DMS53 treated with DMSO at 0.1 percent for 48 hours (cell line): ENCODE measurements around the gene TACC2.
A peak's percentile ranks its signal among the peaks of the same experiment; 100 is the strongest.
"Not testable (repeated sequence)": the region's sequence is repeated elsewhere in the genome, so short reads cannot be mapped to it uniquely, and the experiment has no call there.

Experiments
- DNase-seq: peaks from one replicate; lab custom pipeline; 2025; ENCODE audit not compliant: unreplicated experiment; lab: John Stamatoyannopoulos, UW

The TACC2 gene

GRCh38 chr10:121983852-121984251 lies 5.1 kb upstream of the TACC2 start:
- DNase-seq: no peak

- DNase-seq: no peak
Measured at GRCh38 chr10:121984463-121984862, 4.5 kb upstream of the TACC2 start.

DNA sequence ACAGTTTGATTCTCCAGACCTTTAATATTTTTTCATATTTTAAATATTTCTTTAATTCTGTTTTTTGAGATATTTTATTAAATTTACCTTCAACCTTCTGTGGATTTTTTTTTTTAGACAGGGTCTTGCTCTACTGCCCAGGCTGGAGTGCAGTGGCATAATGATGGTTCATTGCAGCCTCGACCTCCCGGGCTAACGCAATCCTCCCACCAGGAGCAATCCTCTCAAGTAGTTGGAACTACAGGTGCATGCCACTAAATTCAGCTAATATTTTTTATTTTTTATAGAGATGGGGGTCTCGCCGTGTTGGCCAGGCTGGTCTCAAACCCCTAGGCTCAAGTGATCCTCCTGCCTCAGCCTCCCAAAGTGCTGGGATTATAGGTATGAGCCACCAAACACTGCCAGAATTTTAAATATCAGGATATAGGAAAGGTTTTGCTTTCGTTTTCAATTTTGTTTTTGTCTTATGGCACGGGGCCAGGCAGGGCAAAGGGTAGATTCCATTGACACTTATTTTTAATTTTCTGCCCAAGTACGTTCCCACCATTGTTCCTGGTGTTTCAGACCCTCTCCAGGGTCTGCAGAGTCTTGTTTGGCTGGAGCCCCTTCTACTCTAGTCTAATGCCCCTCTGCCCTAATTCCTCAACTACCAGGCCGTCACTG lies 1.2 kb downstream of the TACC2 start:
- no peak for DNase-seq

DNA sequence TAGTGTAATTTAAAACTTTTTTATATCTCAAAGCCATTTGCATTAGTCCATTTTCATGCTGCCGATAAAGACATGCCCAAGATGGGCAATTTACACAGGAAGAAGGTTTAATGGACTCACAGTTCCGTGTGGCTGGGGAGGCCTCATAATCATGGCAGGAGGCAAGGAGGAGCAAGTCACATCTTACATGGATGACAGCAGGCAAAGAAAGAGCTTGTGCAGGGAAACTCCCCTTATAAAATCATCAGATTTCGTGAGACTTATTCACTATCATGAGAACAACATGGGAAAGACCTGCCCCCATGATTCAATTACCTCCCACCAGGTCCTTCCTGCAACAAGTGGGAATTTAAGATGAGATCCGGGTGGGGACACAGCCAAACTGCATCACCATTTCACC lies 2.8 kb downstream of the TACC2 start:
- DNase-seq: not testable (repeated sequence)

GRCh38 chr10:121994429-121994941 lies 5.5 kb downstream of the TACC2 start:
- peak; percentile 81 for DNase-seq

- DNase-seq: no peak
Measured at GRCh38 chr10:121998462-121998861, 9.5 kb downstream of the TACC2 start.

GRCh38 chr10:121999301-121999700 lies 10.3 kb downstream of the TACC2 start:
- no peak for DNase-seq

DNA sequence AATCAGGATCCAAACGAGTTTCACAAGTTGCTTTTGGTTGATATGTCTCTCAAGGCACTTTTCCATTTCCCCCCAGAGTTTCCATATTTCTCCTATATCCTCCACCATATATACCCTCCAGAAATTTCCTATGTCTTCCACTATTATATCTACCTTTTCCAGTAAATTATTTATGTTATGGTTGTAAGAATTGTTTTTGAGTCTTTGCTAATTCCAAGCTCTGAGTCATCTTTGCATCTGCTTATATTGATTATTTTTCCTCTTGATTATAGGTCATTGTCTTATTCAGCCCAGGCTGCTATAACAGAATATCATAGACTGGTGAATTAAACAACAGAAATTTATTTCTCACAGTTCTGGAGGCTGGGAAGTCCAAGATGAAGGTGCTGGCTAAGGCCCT lies 12.7 kb downstream of the TACC2 start:
- DNase-seq: no peak

DNA sequence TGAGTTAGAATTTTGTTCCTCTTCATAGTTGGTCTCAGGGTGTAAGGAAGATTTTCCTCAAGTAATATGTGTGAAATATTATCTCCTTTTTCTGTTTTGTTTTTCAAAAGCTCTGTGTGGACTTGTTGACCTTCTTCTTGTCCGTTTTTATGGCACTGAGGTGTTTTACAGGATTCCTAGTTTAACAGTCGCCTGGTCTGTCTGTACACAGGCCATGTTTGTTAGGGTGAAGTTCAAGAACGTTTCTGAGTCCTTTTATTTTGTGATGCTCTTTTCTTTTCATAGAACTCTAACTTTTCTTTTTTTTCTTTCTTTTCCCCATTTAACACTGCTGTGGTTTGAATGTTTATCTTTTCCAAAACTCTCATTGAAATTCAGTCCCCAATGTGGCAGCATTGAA lies 18.5 kb downstream of the TACC2 start:
- DNase-seq: no peak

DNA sequence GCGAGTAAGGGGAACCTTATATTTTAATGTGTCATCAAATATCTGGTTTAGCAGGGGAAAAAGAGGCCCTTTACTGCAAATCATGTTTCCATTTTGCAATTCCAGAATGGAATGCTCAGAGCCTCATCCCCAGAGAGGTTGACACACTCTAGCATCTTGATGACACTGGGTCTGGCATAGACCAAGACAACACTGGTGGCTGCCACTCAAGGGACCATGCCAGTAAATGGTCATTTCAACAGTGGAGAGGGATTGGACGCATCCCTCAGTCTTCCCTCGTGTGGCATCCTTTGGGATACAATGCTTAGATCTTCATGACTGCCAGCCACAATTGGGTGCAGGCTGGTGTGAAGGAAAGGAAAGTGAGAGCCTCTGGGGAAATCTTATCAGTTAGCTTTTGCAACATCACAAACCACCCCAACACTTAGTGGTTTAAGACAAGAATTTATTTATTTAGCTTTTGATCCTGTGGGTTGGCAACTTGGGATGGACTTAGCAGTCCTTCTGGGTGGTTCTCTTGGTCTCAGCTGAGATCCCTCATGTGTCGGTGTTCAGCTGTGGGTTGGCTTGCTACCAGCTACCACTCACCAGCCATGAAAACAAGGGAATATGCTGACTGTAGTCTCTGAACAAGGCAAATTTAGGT lies 21.6 kb downstream of the TACC2 start:
- DNase-seq: no peak

DNA sequence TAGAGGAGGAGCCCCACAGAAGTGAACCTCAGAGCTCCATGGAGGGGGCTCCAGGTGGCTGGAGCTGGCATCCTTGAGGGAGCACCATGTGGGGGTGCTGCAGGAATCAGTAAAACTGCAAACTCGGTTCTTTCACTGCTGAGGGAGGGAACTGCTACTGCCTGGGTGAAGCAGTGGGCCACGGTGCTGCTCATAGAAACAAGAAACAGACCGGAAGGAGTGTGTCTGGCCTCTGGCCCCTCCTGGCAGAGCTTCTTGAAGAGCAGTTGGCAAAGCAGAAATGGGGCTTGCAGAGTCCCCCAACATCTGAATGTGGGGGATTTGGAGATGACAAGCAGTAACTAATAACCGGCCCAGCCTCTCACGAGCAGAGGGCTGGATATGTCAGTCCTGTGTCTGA lies 23.8 kb downstream of the TACC2 start:
- no peak for DNase-seq

GRCh38 chr10:122013311-122013780 lies 24.4 kb downstream of the TACC2 start:
- DNase-seq: no peak

GRCh38 chr10:122014652-122015248 lies 25.8 kb downstream of the TACC2 start:
- peak; percentile 21 for DNase-seq

DNA sequence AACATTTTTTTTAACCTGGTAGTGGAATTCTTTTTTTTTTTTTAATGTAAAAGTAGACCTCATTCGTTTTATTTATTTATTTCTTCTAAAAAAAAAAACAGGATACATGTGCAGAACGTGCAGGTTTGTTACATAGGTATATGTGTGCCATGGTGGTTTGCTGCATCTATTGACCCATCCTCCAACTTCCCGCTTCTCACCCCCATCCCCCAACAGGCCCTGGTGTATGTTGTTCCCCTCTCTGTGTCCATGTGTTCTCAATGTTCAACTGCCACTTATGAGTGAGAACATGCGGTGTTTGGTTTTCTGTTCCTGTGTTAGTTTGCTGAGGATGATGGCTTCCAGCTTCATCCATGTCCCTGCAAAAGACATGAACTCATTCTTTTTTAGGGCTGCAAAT lies 29.0 kb downstream of the TACC2 start:
- DNase-seq: not testable (repeated sequence)

DNA sequence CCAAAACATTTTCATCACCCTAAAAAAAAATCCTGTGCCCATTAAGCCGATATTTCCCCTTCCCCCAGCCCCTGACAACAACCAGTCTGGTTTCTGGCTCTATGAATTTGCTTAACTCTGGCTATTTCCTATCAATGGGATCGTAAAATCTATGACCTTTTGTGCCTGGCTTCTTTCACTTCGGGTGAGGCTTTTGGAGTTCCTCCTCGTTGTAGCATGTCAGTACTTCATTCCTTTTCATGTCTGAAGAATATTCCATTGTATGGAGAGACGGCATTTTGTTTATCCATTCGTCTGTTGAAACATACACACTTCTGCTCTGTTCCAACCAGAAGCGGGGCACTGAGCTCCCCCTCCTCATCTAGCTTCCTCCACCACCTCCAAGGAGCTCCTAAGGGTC lies 29.5 kb downstream of the TACC2 start:
- no peak for DNase-seq

- DNase-seq: no peak
Measured at GRCh38 chr10:122018951-122019413, 30.0 kb downstream of the TACC2 start.

DNA sequence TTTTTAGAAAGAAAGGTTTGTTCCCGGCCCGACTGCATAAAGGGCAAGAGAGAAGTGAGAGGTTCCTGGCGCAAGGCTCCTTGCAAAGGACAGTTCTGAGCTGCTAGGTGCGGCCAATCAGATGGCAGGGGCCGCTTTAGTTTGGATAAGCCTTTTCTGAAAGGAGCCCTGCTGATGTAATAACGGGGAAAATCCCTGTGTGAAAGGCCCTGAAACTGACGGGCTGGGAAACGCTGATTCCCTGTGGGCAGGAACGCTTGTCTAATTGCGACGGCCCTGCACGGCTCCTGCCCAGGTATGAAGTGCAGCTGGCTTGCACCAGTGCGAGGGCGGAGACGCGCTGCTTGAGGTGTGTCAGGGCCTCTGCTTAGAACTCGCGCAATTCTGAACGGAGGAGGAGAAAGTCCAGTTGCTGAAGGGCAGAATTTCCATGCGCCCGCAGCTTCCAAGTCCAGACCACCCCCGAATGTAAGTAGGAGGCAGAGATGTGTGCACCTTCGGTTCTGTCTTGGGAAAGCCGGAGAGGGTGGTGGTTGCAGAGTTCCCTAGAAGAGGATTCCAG lies 30.5 kb downstream of the TACC2 start:
- DNase-seq: peak; percentile 80

GRCh38 chr10:122020226-122020625 lies 31.3 kb downstream of the TACC2 start:
- DNase-seq: no peak

DNA sequence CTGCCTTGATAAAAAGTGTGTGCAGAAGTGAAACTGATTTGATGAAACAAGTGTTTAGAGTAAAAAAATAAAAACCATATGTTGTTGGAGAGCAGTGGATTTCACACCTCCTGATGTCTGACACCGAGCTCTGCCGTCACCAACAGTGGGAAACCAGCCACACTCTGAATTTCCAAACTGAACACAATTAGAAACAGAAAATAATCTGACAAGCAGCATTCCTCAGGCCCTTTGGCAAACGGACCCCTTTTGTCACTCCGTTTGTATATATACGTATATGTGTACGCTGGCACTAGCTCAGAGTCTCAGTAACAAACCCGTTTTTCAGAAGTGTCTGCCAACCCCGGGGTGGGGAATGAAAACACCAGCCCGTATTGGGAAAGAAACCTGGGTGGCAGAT lies 32.4 kb downstream of the TACC2 start:
- DNase-seq: no peak

GRCh38 chr10:122021828-122022227 lies 32.9 kb downstream of the TACC2 start:
- no peak for DNase-seq

GRCh38 chr10:122022276-122022675 lies 33.3 kb downstream of the TACC2 start:
- DNase-seq: no peak

DNA sequence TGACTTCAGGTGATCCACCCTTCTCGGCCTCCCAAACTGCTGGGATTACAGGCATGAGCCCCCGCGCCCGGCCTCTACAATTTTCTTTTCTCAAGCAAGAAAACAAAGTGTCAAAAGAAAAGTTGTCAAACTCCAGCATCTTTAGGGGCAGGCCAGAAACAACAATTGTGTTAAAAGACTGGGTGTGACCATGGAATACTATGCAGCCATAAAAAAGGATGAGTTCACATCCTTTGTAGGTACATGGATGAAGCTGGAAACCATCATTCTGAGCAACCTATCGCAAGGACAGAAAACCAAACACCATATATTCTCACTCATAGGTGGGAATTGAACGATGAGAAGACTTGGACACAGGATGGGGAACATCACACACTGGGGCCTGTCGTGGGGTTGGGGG lies 34.3 kb downstream of the TACC2 start:
- not testable (repeated sequence) for DNase-seq
